ENCODE data around the gene ROR2.

The ROR2 gene

DNA sequence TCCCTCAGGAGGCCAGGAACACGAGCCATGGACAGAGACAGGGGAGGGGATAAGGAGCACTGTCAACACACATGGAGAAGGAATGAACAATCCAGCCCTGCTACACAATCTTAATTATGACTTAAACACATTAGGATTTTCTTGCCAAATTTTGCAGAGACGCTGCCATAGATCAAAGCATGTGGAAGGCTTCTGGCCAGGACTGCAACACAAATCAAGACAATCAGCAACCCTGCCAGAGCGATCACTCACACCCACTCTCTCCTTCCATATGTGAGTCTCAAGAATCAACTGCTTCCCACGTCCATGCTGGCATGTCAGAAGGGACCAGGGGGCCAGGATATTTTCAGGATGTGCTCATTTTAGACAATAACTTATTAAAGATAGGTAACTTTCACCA lies 85.6 kb downstream of the ROR2 start:
- DNase-seq: no peak

DNA sequence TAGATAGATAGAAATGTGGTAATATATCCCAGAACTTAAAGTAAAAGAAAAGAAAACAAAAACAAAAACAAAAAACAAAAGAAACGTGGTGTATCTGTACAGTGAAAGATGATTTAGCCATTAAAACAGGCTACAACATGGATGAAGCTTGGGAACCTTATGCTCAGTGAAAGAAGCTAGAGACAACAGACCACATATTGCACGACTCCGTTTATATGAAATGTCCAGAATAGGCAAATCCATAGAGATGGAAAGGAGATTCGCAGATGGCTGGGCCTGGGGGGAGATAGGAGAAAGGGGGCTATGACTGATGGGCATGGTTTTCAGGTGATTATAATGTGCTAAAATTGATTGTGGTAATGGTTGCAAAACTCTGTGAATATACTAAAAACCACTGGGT lies 86.6 kb downstream of the ROR2 start:
- no peak for DNase-seq

DNA sequence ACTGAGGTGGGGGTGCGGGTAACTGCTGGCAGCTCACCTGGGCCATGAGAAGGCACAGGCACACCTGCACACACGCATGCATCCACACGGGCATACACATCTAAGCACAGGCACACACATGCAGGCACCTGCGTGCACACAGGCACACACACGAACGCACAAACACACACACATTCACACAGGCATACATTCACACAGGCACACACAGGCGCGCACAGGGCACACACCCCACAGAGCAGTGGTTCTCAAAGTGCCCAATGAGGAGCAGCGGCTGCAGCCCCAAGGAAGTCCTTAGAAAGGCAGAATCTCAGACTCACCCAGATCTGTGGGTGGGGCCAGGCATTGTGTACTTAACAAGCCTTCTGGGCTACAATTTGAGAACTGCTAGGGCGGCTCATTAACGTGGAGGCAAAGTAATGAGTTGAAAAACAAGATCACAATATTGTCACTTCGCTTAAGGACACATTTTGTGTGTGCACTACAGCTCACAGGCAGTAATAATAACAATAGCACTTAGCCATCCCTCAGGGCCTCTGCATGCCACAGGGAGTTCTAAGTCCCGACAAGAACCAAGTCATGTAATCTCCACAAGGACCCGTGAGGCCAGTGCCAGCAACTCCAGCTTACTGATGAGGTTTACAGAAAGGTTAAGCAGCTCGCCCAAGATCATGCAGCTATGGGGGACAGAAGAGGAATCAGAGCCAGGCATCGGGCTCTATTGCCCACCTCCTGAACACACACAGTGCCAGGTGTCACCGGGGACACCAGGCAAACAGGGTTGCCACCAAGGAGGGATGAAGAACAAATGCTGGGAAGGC lies 91.6 kb downstream of the ROR2 start:
- no peak for DNase-seq

DNA sequence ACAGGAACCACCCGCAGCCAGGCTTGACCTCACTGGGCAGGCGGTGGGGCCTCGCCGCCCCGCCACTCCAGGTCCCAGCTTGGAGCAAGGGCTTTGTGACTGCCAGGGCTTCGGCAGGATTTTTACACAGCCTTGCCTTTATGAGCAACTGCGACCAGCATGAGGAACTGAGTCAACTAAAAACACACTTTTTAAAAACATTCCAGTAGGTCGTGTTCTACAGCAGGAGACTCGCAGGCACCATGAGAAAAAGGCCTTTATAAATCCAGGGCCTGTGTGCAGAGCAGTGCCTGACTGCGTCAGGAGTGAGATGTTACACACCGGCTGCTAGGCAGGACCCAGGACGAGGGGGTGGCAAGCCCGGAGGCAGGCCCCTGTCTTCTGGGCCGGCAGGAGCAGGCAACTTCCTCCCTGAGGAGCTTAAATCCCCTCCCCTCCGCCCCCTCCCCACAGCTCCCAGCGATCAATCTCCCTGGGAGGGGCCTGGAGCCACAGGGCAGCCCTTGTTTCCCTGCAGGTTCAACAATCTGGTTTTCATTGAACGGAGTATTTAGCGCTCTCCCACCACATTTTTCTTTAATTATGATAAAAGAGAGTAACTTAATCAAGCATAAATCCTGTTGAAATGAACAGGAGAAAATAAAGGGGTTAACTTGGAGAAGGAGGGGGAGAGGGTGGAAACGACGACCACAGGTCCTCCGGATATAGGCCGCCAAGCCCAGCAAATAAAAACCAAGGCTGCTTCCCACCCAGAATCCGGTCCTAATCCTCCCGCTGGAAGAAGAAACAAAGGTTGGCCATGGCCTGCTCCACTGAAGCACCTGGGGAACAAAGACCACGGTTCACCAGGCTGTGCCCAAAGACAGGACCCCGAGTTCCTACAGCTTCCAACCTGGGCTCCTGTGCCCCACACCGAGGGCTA lies 92.5 kb downstream of the ROR2 start:
- DNase-seq: no peak

DNA sequence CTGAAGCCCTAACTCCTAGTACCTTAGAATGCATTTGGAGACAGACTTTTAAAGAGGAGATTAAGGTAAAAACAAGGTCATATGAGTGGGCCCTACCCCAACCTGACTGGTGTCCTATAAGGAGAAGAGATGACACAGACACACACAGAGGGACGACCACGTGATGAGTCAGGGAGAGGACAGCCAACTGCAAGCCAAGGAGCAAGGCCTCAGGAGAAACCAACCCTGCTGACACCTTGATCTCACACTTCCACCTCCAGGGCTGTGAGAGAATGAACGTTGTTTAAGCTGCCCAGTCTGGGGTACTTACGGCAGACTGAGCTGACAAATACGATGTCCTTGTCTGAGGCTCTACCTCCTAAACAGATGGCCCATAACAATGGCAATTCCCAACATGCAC lies 93.6 kb downstream of the ROR2 start:
- no peak for DNase-seq

DNA sequence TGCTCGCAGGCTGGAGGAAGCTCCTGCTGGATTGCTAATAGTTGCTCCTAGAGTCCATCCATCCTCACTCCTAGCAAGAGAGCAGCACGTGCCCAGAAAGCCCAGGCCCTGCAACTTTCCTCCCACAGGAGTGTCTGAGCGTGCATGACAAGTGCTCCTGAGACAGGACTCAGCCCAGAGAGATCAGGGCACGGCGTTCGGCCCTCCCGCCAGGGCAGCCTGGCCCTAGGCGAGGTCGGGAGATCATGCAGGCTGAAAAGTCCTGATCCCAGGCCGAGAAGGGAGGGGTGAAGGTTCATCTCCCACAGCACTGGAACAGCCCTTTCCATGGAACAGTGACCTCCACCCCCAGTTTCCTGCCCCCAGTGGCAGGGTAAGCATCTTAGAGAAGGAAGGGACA lies 94.8 kb downstream of the ROR2 start:
- DNase-seq: no peak

DNA sequence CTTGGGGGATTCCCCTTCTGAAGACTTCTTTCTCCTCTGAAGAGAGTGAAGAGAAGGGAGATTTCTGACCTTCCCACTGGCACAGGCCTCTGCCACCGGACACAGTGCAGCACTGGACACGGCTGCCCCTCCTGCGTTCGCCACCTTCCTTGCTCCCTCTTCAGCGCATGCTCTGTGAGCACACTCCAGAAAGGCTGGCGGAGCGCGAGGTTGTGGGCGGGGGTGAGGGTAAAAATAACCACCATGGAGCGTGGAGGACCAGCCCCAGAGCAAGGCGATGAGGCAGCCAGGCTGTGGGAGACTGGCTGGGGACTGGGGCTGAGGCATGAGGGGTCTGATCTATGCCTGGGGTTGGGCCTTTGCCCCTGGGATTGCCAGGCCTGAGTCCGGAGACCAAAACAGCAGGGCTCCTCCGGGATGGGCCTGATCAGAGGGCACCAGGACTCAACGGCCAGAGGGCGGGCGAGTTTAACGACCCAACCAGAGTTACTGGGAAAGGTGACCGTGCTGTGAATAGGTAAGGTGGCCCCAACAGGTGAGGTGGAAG lies 97.2 kb downstream of the ROR2 start:
- DNase-seq: no peak

DNA sequence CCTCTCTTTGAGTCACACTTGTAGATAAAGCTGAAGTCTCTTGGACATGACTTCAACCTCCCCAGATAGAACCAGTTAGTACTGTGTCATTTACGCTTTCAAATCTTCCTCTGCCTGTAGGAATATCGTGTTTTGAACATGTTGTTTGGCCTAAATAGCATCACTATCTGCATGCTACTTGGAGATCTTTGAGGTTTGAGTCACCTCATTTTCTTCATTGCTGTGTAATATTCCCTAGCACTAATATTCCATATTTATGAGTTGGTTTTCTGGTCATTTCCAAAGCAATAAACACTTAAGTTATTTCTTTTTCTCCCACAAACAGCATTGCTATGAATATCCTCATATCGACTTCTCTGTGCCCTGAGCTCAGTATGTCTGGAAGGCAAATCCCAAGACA lies 100.3 kb downstream of the ROR2 start:
- no peak for DNase-seq

DNA sequence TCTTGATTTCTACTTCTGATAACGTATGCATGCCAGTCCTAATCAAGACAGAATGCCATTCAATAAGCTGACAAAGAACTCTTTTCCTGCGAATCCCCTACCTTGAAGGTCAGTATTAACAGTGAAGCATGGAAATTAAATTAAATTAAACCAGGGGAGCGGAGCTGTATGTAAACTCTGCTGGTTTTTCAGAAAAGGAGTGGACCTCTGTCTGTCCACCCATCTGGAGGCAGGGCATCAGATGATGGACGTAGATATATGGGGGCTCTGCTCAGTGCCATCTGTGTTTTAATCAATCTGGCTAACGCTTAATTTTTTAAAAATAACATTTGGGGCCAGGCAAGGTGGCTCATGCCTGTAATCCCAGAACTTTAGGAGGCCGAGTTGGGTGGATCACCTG lies 101.9 kb downstream of the ROR2 start:
- DNase-seq: no peak

DNA sequence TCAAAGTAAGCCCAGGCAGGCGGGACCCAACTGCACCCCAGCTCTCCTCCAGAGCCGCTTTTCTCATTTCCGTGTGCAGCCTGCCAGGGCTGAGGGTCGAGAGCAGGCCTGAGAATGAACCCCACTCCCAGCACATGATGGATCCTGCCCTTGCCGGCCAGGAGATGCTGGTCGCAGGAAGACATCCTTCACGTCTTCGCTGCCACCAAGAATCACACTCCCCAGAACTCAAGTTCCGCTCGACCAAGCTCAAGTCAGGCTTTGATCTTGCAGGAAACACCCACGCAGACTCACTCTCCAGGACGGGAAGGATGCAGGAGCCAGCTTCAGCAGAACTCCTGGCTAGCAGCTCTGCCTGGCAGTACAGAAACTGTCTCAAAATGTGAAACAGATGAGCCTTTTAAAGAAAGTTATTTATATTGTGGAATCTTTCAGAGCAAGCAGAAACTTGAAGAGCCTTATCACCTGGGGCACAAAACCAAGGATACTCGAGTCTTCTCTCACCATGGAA lies 102.4 kb downstream of the ROR2 start:
- DNase-seq: no peak

DNA sequence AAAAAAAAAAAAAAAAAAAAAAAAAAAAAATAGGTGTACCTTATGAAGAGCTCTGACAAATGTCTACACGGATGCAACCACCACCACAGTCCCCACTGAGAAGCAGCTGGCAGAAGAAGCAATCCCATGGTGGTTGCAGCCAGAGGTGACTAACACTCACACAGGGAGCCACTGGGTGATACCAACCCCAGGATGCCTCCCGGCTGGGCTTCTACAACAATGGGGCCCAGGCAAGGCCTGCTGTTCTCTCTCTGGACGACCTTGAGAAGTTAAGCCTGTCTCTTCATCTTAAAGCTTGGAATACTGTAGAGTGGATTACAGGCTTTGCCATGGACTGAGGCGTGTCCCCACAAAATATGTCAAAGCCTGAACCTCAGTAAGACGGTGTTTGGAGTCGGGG lies 104.1 kb downstream of the ROR2 start:
- no peak for DNase-seq

DNA sequence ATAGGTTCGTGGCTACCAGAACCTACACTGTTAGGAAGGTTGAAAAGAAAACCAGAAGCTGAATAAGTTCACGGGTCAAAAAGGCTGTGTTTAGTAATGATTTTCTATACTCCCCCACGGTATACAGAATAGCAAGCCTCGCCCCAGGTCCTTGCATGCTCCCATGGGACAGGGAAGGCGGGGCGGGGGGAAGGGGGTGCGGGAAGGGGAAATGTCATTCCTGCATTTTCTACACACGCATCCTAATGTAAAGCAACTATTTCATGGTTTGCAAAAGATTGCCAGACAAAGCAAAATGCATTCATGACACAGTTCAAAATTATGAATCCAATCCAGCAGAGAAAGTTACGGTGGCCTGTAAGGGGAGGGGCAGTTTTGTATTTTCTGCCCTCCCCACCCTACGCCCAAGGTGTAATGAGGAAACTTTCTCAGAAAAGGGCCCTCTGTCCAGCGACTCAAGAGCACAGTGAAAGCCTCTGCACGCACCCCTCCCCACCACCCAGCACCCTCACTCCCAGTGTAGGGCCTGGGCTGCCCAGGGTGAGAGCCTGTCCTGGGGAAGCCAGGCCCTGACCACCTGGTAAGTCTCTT lies 105.2 kb downstream of the ROR2 start:
- DNase-seq: no peak

DNA sequence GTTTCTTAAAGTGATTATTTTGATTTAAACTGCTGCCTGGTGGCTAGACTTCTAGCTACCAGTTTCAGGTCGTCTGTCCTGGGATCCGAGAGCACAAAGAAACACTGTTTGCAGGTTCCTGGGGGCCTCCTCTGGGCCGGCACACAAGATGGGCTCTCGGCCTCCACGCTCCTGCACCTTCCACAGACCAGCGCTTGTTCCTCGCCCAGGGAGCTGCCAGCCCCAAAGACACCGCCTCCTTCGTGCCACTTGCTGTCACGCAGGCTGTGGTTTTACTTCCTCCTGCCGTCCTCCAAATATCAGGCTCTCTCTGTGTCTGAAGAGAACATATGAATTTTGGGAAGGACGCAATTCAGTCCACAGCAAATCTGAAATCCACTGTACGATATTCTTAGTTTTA lies 105.8 kb downstream of the ROR2 start:
- no peak for DNase-seq

DNA sequence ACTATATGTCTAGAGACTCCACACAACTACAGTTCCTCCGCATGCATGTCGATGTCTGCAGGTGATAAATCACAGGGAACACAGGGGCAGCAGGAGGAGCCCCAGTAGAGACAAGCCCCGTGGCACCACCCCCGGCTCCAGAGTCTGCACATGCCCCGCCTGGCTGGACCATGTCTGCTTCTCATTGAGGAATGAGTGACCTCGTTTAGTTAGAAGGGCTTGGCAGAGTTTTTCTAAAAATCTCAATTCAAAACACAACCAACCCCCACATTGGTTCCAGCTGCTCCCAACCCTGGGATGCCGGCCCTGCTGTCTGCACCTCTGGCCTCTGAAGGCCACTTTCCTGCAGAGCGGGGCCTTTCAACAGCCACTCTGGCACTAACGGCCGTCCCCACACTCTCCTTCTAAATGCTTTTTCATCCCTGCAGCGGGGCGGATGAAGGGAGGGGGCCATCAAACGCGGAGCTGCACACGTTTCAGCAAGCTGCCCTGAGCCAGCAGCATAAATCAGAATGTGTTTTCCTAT lies 106.3 kb downstream of the ROR2 start:
- DNase-seq: no peak

DNA sequence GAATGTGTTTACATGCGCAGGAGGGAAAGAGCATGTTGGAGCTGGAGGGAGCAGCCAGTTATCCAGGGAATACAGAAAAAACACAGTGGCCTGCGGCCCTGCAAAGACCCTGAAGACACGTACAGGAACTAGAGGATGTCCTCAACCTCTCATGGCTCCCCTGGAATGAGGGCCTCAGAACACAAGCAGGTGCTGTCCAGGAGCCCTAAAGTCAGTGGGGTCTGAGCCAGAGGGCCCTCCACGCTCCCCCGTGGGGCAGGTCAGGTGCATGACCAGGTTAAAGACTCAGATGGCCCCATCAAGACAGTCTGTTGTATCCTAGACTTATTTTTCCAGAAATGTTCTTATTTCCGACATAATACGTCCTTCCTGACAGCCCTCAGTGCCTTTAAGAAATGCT lies 106.9 kb downstream of the ROR2 start:
- no peak for DNase-seq

DNA sequence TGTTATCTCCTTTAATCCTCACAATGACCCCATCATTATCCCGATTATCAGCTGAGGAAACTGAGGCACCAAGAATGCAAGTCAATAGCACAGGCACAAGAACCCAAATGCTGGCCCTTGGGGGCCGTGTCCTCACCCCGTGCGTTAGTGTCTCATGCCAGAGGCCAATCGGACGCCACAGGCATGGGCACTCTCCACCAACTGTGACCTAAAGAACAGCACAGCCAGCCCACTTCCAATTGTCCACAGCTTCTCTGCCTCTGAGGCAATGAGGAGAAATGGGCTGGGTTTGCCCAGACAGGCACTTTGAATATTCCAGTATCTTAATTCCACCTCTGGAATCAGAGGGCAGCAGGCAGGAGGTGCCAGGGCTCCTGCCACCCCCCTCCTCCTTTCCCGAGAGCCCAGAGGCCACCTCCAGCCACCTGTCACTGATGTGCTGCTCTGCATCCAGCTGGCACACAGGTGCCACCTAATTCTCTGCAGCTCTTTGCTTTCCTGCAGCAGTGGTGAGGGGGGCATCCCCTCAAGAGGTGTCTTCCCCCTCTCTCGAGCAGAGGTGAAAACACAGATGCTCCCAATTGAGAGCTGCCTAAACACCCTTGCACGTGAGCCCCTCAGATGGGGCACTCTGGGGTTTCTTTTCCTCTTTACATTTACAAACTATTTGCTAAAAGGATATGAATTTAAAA lies 107.5 kb downstream of the ROR2 start:
- DNase-seq: no peak

DNA sequence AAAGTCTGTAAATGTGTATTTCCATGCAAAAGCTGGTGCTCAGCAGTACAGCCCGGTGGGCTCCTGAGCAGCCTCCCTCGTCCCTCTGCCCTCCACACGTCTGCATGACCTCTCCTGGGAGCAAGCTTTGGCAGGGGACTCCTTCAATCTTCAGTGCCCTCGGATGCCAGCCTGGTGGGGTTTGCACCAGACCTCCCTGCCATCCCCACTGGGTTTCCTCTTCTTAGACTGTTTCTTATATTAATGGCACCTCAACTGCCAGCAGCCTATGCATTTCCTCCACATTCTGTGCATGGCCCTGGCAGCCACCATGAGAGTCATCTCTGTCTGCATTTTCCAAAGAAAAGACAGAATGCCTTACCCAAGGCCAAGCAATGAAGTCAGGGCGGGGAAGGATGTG lies 108.4 kb downstream of the ROR2 start:
- DNase-seq: no peak

DNA sequence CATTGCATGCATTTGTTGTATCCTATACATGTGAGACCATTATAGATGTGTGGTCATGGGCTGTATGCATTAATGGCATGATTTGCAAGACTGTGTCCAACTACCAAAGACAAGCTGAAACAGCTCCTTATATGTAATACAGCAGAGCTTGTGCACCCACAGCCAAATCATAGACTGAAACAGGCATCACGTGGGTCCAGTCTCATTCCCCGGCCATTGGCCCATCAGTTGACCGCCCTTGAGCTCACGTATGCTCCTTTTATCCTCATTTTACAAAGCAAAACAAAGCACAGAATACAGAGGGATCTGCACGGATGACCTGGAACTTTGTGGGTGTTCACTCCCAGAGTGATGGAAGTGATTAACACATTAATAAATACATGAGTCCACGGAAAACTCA lies 109.1 kb downstream of the ROR2 start:
- DNase-seq: no peak

DNA sequence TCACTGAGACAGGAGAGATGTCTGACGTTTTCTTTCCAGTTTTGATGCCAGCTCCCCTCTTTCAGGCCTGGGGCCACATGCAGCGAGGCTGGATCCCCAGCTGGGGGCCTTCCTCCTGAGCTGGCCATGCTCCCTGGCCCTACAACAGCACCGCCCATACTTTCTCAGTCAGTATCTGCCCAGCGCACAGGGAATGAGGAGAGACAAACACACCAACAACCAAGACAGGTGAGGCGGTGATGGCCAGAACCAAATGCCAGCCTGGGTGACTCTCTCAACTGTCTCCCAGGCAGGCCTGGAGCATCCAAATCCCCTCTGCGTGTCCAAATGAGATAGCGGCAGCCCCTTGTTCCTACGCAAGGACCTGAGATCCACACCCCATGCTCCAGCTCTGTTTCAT lies 109.6 kb downstream of the ROR2 start:
- no peak for DNase-seq

DNA sequence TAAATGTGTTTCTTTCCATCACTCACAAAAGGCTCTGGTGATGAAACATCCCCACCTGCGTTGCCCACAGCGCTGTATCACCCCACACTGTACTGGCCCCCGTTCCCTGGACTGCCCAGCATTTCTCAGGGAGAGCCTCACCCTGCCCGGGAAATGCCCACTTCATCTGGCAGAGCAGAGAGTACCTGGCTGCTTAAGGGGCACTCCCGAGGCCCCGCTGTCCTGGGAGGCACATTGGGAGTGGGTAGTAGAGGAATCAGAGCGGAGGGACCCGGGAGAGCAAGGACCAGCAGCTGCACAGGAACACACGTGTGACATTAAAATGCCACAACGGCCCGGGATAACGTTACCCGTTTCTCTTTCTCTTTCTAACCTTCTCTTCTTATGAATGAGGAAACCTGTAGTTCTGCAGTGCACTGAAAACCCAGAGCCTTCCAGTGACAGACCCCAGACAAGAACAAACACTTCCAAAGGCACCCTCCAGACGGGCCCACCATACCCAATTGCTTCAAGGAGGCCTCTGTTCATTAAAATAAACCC lies 110.0 kb downstream of the ROR2 start:
- DNase-seq: no peak

DNA sequence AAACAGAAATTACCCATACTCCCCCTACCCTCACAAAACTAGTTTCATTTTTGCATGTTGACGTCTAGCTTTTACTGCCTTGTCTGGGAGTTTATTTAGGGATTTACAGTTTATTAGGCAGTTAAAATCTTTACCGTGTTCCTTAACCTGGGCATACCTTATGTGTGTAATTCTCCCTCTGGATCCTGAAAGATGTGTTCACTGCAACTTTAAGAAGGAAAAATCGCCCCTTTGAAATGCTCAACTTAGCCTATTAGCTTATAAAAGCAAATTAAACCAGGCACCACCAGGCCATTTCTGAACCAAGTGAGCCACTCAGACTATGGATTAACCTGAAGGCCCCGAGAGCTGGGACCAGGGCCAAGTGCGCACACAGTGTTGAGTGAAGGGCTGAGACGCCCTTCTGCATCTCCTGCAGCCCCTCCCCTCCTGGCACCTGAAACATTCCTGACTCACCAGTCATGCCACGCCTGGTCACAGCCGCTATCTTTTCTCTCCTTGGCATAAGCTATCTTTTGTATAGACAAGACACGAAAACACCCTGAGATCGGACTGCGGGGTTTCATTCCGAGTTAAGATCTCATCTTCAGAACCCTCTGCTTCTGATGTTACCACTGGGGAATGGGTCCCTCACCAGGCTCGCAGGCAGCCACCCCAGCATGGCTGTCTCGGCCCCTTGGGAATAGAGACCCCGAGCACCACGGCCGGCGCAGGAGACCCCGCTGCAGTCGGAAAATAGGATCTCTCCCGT lies 111.9 kb downstream of the ROR2 start:
- no peak for DNase-seq

Data from stimulated activated CD4-positive, alpha-beta T cell treated with anti-CD3 and anti-CD28 coated beads, Interleukin-4, amount 100 ng/mL, for 24 hours (primary cell).